C4-2B (cell line): ENCODE measurements around the gene TCERG1L.

Experiments
- H3K27ac ChIP-seq: fragments of 450-650 bp; 2 replicates; pipeline ENCODE4 v1.5.1; 2017
- ZFX ChIP-seq: fragments of 450-650 bp; IDR thresholded peaks from 2 replicates; pipeline ENCODE4 v1.6.1; 2017
- TF ChIP-seq, protein P1 (sequence below): fragments of 450-650 bp; conservative IDR thresholded peaks from 2 replicates; pipeline ENCODE4 v1.5.1; 2017; ENCODE audit warnings: mild to moderate bottlenecking

Gene TCERG1L

GRCh38 chr10:131049016-131049415 is 262.5 kb downstream of the TCERG1L start:
- TF ChIP-seq, protein P1, sequence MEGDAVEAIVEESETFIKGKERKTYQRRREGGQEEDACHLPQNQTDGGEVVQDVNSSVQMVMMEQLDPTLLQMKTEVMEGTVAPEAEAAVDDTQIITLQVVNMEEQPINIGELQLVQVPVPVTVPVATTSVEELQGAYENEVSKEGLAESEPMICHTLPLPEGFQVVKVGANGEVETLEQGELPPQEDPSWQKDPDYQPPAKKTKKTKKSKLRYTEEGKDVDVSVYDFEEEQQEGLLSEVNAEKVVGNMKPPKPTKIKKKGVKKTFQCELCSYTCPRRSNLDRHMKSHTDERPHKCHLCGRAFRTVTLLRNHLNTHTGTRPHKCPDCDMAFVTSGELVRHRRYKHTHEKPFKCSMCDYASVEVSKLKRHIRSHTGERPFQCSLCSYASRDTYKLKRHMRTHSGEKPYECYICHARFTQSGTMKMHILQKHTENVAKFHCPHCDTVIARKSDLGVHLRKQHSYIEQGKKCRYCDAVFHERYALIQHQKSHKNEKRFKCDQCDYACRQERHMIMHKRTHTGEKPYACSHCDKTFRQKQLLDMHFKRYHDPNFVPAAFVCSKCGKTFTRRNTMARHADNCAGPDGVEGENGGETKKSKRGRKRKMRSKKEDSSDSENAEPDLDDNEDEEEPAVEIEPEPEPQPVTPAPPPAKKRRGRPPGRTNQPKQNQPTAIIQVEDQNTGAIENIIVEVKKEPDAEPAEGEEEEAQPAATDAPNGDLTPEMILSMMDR: no peak
- TF ChIP-seq ZFX: no peak
- H3K27ac ChIP-seq: no peak overlapping the region

DNA sequence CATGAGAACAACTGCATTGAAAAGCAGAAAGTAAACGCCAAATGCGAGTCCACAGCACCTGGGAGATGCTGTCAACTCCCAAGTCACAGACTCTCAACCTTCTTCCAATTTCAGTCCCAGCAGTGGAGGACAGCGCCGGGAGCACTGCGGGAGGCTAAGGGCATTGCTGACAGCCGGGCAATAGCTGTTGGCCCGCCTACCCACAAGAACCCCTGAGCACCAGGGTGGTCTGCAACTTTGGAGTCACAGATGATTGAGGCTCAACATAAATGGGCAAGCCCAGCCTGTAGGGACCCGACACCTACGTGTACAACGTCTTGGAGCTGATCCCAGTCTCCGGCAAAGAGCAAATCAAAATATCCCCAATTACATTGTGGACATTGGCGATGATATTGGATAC is 262.9 kb downstream of the TCERG1L start:
- H3K27ac ChIP-seq: no peak overlapping the region
- no peak for TF ChIP-seq ZFX
- TF ChIP-seq, protein P1: no peak

GRCh38 chr10:131047501-131047900 is 264.0 kb downstream of the TCERG1L start:
- H3K27ac ChIP-seq: no peak overlapping the region
- TF ChIP-seq, protein P1: no peak
- TF ChIP-seq ZFX: no peak

DNA sequence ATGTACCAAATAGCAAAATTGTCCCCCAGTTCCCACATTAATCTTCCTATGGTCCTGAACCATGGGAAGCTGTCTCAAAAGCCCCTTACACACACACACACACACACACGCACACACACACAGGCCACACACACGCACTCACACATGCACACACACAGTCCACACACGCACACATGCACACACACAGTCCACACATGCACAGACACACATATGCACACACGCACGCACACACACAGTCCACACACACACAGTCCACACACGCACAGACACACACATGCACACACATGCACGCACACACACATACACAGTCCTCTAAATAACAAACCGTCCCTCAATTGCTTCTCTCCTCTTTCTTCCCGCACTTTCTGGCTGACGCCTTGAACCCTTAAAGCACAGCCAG is 265.3 kb downstream of the TCERG1L start:
- TF ChIP-seq, protein P1: no peak
- TF ChIP-seq ZFX: no peak
- H3K27ac ChIP-seq: no peak overlapping the region

DNA sequence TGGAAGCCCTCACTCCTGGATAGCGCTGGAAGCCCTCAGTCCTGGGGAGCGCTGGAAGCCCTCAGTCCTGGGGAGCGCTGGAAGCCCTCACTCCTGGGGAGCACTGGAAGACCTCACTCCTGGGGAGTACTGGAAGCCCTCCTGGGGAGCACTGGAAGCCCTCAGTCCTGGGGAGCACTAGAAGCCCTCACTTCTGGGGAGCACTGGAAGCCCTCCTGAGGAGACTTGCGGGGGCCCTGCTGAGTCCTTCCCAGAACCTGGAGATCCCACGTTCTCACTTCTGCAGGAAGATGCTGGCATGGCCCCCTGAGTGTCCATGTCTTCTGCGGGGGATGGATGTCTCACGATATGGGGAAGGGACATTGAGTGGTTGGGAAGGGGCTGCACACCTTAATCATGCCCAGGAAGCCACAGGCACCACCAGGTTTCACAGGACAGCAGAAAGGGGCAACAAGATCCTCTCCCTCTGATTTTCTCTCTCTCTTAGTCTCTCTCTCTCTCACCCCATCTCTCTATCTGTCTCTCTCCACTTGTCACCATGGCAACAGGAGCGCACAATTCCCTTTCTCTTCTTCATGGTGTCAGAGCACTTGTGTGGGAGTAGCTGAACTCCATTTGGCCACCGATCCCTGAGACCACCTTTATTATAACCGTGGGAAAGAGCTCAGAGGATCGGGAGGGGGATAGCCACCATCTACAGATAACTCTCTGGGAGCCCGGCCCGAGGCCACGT is 267.0 kb downstream of the TCERG1L start:
- TF ChIP-seq, protein P1: no peak
- no peak for TF ChIP-seq ZFX
- H3K27ac ChIP-seq: no peak overlapping the region

GRCh38 chr10:131043039-131043691 is 268.4 kb downstream of the TCERG1L start:
- no peak for TF ChIP-seq ZFX
- TF ChIP-seq, protein P1: no peak
- H3K27ac ChIP-seq: no peak overlapping the region
